ENCODE measurements around the gene DENND5A.

DNA sequence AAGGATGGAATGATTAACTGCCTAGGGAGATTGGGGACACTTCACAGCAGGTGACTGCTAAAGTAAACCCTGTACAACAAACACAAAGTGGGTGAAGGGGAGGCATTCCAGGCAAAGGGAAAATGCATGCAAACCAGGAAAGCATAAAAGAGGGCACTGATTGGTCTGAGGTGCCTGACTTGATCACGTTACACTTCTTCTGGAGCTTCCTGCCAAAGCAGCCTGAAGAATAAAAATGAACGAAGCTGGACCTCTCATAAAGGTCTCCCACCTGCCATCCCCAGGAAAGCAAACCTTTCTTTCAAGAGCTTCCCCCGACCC, 127.1 kb downstream of the DENND5A start:
- TF ChIP-seq, protein P1, sequence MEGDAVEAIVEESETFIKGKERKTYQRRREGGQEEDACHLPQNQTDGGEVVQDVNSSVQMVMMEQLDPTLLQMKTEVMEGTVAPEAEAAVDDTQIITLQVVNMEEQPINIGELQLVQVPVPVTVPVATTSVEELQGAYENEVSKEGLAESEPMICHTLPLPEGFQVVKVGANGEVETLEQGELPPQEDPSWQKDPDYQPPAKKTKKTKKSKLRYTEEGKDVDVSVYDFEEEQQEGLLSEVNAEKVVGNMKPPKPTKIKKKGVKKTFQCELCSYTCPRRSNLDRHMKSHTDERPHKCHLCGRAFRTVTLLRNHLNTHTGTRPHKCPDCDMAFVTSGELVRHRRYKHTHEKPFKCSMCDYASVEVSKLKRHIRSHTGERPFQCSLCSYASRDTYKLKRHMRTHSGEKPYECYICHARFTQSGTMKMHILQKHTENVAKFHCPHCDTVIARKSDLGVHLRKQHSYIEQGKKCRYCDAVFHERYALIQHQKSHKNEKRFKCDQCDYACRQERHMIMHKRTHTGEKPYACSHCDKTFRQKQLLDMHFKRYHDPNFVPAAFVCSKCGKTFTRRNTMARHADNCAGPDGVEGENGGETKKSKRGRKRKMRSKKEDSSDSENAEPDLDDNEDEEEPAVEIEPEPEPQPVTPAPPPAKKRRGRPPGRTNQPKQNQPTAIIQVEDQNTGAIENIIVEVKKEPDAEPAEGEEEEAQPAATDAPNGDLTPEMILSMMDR (IDR thresholded peaks at IDR 0.05), result no peak
- TF ChIP-seq POLR2AphosphoS5 (IDR thresholded peaks at IDR 0.05) (no peak), POLR2A (IDR thresholded peaks at IDR 0.05) (no peak)
